Spleen (tissue), 11 donors: ENCODE results near the gene FLT4. TPM values are rescaled to one million over a fixed set of nuclear protein-coding genes. Genes with fewer than 3 reads are reported as not detected.

Source experiments
- DNase-seq: peaks from one replicate; pipeline ENCODE4 v3.0.0-alpha.2; 2020
- H3K27ac ChIP-seq, 8 donors: fragments of 200-600 bp; sonication (generic) in 7 of 8; 1 replicate in 4 of 8; 2 replicates in 4 of 8; pipeline versions ENCODE4 v1.5.0 to v1.8.0; 2016 to 2021; ENCODE audit warnings: inconsistent platforms in 4 of 8, mild to moderate bottlenecking in 4 of 8, moderate library complexity in 1 of 8
- H3K27me3 ChIP-seq, 7 donors: fragments of 200-600 bp; sonication (generic) in 6 of 7; replicated peaks in 1 of 7; 1 replicate in 4 of 7; 2 replicates in 3 of 7; pipeline versions ENCODE4 v1.5.0 to v1.8.0; 2016 to 2021; ENCODE audit warnings: inconsistent platforms in 3 of 7, mild to moderate bottlenecking in 1 of 7
- H3K36me3 ChIP-seq, 6 donors: fragments of 200-600 bp; sonication (generic) in 5 of 6; 1 replicate in 4 of 6; 2 replicates in 2 of 6; pipeline versions ENCODE4 v1.5.0 to v1.8.0; 2016 to 2021; ENCODE audit warnings: inconsistent platforms in 2 of 6
- H3K4me1 ChIP-seq, 6 donors: fragments of 200-600 bp; sonication (generic) in 5 of 6; 1 replicate in 3 of 6; 2 replicates in 3 of 6; pipeline versions ENCODE4 v1.5.0 to v1.8.0; 2016 to 2021; ENCODE audit warnings: inconsistent platforms in 3 of 6
- H3K4me3 ChIP-seq, 8 donors: fragments of 200-600 bp; sonication (generic) in 7 of 8; 1 replicate in 4 of 8; 2 replicates in 4 of 8; pipeline versions ENCODE4 v1.5.0 to v1.8.0; 2016 to 2021; ENCODE audit warnings: inconsistent platforms in 4 of 8, mild to moderate bottlenecking in 4 of 8, moderate library complexity in 2 of 8
- H3K9me3 ChIP-seq, 8 donors: fragments of 200-600 bp; sonication (generic) in 7 of 8; 1 replicate in 4 of 8; 2 replicates in 4 of 8; pipeline versions ENCODE4 v1.5.0 to v1.8.0; 2016 to 2021; ENCODE audit warnings: inconsistent platforms in 4 of 8
- POLR2A ChIP-seq, 3 donors: fragments of 450-650 bp; IDR thresholded peaks; one replicate each; pipeline ENCODE4 v1.5.1; 2017; ENCODE audit warnings: antibody characterized with exemption in 3 of 3, mild to moderate bottlenecking in 1 of 3
- POLR2AphosphoS5 ChIP-seq, 3 donors: sonication (generic); formaldehyde crosslinking; IDR thresholded peaks; one replicate each; pipeline ENCODE4 v1.5.1; 2017; ENCODE audit warnings: antibody characterized with exemption in 3 of 3
- WGBS, 5 donors: extraction: QIAGEN DNeasy Blood & Tissue Kit in 3 of 5; methylation state at CpG; one replicate each; pipeline versions ENCODE4 v1.1.5 to v1.1.7; 2013 to 2018; 5-methylcytosine and 5-hydroxymethylcytosine counted together
- intact Hi-C: fragments of 100-400 bp; cut with DNase I; formaldehyde crosslinking; loops from one replicate; pipeline ENCODE4 v1.15.0; 2023; ENCODE audit warnings: low total_unique reads
- polyA plus RNA-seq, 3 donors: library from polyadenylated mRNA; stranded (reverse); fragments of 200-250 nt; gene quantifications; one replicate each; pipeline ENCODE4 v1.2.1, GENCODE V29; 2013
- total RNA-seq, 7 donors: library from RNA; depleted of rRNA in 3 of 7; stranded (reverse); fragments of >200 nt in 3 of 7; fragmentation: NEBNext Ultra II Directional in 4 of 7; extraction: Animal tissue kit (Norgen Biotek cat#: 25700) in 4 of 7; gene quantifications; one replicate each; pipeline versions ENCODE4 v1.1.0 to v1.2.1, GENCODE V29; 2016 to 2021
- TF ChIP-seq, protein P1 (sequence below), 11 experiments: fragments of 200-600 bp in 7 of 11; fragments of 450-650 bp in 4 of 11; sonication (generic) in 4 of 11; IDR thresholded peaks in 8 of 11; conservative IDR thresholded peaks in 3 of 11; 1 replicate in 7 of 11; 2 replicates in 4 of 11; pipeline versions ENCODE4 v1.4.0 to v1.8.0; 2016 to 2021; ENCODE audit warnings: antibody characterized with exemption in 11 of 11, inconsistent platforms in 4 of 11, mild to moderate bottlenecking in 1 of 11
- donor health status: healthy with polysubstance abuse.
- donor health status: DM: no; HTN: no; CAD: no; lungs with moderate emphysema.
- donor health status: DM: no; HTN: no; CAD: no.
- donor health status: Bipolar disorder and iron deficiency.
- donor health status: healthy.
- donor health status: DM: no; HTN: no; CAD: no.
- donor health status: DM: yes; HTN: yes; CAD: no.

FLT4 gene
- total and polyA plus RNA-seq, 10 donors, result 3.5 to 61.4 (median 34.8) TPM

DNA sequence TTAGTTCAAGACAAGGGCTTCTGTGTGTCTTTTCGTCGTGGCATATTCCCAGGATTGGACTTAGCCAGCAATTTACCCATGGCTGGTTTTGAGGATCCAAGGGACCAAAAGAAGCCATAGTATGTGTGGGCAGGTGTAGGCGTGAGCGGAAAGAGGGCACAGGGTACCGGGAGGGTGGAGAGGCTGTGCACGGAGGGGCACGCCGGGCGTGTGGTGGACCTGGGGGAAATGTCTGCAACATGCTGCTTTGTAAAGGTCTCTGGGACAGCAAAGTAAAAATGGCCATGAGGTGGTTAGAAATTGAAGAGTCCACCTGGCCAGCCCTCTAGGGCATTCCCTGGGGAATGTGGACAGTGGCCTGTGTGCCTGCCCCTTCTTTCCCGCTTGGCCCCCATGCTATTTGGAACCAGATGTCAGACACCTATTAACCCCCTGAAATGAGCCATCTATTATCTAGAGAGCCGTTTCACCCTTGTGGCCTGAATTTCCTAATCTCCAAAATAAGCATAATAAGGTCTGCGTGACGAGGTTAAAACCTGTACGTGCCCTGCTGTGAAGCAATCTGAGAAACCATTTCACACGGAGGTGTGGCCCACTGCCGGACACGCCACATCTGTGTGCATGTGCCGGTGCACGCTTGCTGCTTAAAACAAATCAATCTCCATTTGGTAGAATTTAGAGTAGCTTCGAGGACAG is 5.1 kb downstream of the FLT4 start:
- TF ChIP-seq, protein P1, sequence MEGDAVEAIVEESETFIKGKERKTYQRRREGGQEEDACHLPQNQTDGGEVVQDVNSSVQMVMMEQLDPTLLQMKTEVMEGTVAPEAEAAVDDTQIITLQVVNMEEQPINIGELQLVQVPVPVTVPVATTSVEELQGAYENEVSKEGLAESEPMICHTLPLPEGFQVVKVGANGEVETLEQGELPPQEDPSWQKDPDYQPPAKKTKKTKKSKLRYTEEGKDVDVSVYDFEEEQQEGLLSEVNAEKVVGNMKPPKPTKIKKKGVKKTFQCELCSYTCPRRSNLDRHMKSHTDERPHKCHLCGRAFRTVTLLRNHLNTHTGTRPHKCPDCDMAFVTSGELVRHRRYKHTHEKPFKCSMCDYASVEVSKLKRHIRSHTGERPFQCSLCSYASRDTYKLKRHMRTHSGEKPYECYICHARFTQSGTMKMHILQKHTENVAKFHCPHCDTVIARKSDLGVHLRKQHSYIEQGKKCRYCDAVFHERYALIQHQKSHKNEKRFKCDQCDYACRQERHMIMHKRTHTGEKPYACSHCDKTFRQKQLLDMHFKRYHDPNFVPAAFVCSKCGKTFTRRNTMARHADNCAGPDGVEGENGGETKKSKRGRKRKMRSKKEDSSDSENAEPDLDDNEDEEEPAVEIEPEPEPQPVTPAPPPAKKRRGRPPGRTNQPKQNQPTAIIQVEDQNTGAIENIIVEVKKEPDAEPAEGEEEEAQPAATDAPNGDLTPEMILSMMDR (IDR thresholded peaks at IDR 0.05 in 8 of 11, conservative IDR thresholded peaks at IDR 0.05 in 3 of 11), result no peak
- no peak for TF ChIP-seq POLR2A (IDR thresholded peaks at IDR 0.05)
- TF ChIP-seq POLR2AphosphoS5 (IDR thresholded peaks at IDR 0.05), result no peak
- Histone ChIP-seq H3K4me1 (peaks cover 5 to 93% (median 55%) of the 10 kb centered on the region in 6 donors), H3K27me3 (peaks cover 0 to 49% (median 18%) of the 10 kb centered on the region in 7 donors), H3K36me3 (no peaks in the 10 kb centered on the region), H3K9me3 (no peaks in the 10 kb centered on the region), H3K4me3 (no peak overlapping the region), H3K27ac (peak overlapping the region in 7 of 8 donors; percentile 22 to 75 (median 71))
- intact Hi-C loops, result no loop called here
- DNase-seq, result no peak
- 67 to 80% (median 77%) methylated on average over 20 of the region's 20 CpGs for WGBS, 5 donors

DNA sequence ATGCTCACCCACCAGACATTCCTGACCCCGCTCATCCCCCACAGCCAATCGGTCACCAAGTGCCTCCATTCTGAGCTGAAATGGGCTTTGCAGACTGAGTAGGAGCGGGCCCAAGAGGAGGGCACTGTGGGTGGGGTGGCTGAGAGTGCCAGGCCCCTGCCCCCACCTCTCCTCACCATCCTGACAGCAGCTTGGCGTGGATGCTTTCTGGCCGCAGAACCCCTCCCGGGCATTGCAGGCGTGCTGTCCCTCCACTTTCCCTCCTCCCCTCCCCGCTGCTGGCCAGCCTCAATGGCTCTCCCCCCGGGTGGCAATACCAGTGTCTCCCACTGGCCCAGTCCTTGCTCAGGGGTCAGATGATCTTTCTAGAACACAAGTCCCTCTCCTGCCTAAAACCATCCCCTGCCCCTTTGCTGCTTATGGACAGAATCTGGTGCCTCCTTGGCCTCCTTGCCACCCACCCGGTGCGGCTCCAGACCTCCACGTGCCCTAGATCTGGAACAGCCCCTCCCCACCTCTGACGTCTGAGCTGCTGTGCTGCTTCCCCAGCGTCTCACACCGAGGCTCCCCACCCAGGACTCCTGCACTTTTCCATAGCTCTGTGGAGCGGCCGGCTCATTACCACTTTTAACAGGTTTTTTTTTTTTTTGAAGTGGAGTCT is 6.1 kb downstream of the FLT4 start:
- DNase-seq, result no peak
- Histone ChIP-seq H3K36me3 (no peaks in the 10 kb centered on the region), H3K27ac (no peak overlapping the region), H3K27me3 (peaks cover 0 to 39% (median 10%) of the 10 kb centered on the region in 7 donors), H3K4me1 (peaks cover 5 to 83% (median 50%) of the 10 kb centered on the region in 6 donors), H3K4me3 (no peak overlapping the region), H3K9me3 (no peaks in the 10 kb centered on the region)
- TF ChIP-seq POLR2A (IDR thresholded peaks at IDR 0.05), result no peak
- no peak for TF ChIP-seq POLR2AphosphoS5 (IDR thresholded peaks at IDR 0.05)
- TF ChIP-seq, protein P1 (IDR thresholded peaks at IDR 0.05 in 8 of 11, conservative IDR thresholded peaks at IDR 0.05 in 3 of 11), result no peak
- intact Hi-C loops, result no loop called here
- WGBS, 5 donors, result 75 to 87% (median 79%) methylated on average over 17 of the region's 17 CpGs

DNA sequence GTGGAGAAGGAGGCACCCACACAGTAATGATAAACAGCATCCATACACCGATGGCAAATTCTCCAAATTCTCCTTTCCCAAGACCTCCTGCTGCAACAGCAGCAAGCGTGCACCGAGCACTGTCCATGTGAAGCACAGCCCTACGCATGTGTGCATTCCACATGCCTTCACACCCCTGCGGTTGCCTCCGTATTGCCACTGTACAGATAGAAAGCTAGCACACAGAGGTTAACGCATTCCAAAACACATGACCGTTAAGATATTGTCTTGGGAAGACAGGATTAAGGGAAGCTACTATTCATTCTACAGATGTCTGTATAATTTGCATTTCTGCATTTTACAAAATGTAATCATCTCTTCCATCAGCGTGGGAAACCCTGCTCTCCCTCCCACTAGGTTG is 6.6 kb downstream of the FLT4 start:
- Histone ChIP-seq H3K36me3 (no peaks in the 10 kb centered on the region), H3K9me3 (no peaks in the 10 kb centered on the region), H3K4me3 (no peak overlapping the region), H3K27me3 (peaks cover 0 to 34% (median 5%) of the 10 kb centered on the region in 7 donors), H3K4me1 (peaks cover 5 to 78% (median 48%) of the 10 kb centered on the region in 6 donors), H3K27ac (no peak overlapping the region)
- 89 to 92% (median 90%) methylated on average over 9 of the region's 9 CpGs for WGBS, 5 donors
- no peak for DNase-seq
- intact Hi-C loops, result no loop called here
- no peak for TF ChIP-seq POLR2AphosphoS5 (IDR thresholded peaks at IDR 0.05)
- TF ChIP-seq, protein P1 (IDR thresholded peaks at IDR 0.05 in 8 of 11, conservative IDR thresholded peaks at IDR 0.05 in 3 of 11), result no peak
- TF ChIP-seq POLR2A (IDR thresholded peaks at IDR 0.05), result no peak

DNA sequence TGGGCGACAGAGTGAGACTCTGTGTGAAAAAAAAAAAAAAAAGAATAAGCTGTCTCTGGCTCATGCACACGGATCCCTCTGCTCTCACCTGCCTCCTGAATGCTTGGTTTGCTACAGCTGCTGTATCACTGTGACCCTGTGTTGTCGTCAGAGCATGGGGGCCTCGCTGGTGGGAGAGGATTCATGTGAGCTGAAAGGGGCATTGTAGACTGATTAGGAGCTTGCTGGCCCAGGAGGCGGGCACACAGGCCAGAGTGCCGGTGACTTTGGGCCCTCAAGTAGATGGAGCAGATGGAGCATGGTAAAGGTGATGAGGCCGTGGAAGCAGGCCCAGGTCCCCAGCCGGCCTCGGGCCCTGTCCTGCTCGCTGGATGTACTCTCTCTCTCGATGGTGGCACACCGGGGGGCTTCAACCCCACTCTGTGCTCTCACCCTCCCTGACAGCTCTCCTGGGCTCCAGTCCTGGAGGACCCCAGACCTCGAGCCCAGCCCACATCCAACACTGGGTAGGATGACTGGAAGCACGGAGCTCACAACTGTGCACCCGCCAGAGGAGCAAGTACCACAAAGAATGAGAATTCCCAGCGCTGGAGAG is 7.1 kb downstream of the FLT4 start:
- TF ChIP-seq, protein P1 (IDR thresholded peaks at IDR 0.05 in 8 of 11, conservative IDR thresholded peaks at IDR 0.05 in 3 of 11), result no peak
- TF ChIP-seq POLR2AphosphoS5 (IDR thresholded peaks at IDR 0.05) (no peak), POLR2A (IDR thresholded peaks at IDR 0.05) (no peak)
- Histone ChIP-seq H3K27ac (no peak overlapping the region), H3K4me1 (peaks cover 3 to 73% (median 45%) of the 10 kb centered on the region in 6 donors), H3K9me3 (no peaks in the 10 kb centered on the region), H3K36me3 (no peaks in the 10 kb centered on the region), H3K27me3 (peaks cover 0 to 29% (median 3%) of the 10 kb centered on the region in 7 donors), H3K4me3 (no peak overlapping the region)
- no peak for DNase-seq
- intact Hi-C loops, result no loop called here
- WGBS, 5 donors, result 85 to 92% (median 88%) methylated on average over 16 of the region's 16 CpGs
